Gastrocnemius medialis (tissue), 4 donors: ENCODE measurements around the gene ABI1.

ENCODE experiments used
- POLR2A ChIP-seq, 2 donors: fragments of 450-650 bp; IDR thresholded peaks; one replicate each; pipeline ENCODE4 v1.6.1; 2017; ENCODE audit warnings: antibody characterized with exemption in 2 of 2, mild to moderate bottlenecking in 2 of 2, moderate library complexity in 2 of 2
- TF ChIP-seq, protein P1 (sequence below), 5 experiments: fragments of 450-650 bp in 3 of 5; fragments of 200-600 bp in 2 of 5; sonication (generic) in 2 of 5; IDR thresholded peaks in 4 of 5; conservative IDR thresholded peaks in 1 of 5; 1 replicate in 4 of 5; 2 replicates in 1 of 5; pipeline ENCODE4 v1.5.1; 2016 to 2019; ENCODE audit warnings: antibody characterized with exemption in 5 of 5, mild to moderate bottlenecking in 3 of 5, moderate library complexity in 3 of 5

DNA sequence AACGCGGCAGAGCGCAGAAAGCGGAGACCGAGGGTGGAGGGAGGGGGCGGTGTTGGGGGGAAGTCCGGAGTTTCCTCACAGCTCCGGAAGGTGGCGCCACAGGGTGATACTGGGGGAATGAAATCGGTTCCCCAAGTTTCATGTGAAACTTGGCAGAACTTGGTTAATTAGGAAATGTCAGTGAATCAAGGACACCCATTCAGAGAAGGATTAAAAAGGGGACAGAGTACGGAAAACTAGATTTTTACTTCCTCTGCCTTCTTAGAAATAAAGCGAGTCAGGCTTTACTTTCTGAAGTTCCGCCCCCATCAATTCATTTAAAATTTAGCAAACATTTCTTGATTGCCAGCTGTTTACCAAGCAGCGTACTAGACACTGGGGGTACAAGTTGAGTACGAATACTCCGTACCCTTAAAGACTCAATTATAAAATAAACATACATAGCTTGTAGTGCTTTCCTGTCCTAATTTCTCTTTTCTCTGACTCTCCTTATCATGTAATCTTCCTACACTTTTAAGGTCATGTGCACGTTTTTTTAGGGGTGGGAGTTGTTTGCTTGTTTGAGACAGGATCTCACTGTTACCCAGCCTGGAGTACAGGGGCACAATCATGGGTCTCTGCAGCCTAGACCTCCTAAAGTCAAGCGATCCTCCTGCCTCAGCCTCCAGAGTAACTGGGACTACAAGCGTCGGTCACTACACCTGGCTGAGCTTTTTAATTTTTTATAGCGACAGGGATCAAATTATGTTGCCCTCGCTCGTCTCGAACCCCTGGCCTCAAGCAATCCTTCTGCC, 644 bp upstream of the ABI1 start:
- TF ChIP-seq, protein P1, sequence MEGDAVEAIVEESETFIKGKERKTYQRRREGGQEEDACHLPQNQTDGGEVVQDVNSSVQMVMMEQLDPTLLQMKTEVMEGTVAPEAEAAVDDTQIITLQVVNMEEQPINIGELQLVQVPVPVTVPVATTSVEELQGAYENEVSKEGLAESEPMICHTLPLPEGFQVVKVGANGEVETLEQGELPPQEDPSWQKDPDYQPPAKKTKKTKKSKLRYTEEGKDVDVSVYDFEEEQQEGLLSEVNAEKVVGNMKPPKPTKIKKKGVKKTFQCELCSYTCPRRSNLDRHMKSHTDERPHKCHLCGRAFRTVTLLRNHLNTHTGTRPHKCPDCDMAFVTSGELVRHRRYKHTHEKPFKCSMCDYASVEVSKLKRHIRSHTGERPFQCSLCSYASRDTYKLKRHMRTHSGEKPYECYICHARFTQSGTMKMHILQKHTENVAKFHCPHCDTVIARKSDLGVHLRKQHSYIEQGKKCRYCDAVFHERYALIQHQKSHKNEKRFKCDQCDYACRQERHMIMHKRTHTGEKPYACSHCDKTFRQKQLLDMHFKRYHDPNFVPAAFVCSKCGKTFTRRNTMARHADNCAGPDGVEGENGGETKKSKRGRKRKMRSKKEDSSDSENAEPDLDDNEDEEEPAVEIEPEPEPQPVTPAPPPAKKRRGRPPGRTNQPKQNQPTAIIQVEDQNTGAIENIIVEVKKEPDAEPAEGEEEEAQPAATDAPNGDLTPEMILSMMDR (IDR thresholded peaks at IDR 0.05 in 4 of 5, conservative IDR thresholded peaks at IDR 0.05 in 1 of 5), result peak; percentile 19 to 84 (median 41)
- TF ChIP-seq POLR2A (IDR thresholded peaks at IDR 0.05), result no peak
